ENCODE measurements around the gene LENEP.
A peak's percentile ranks its signal among the peaks of the same experiment; 100 is the strongest.
"Not testable (repeated sequence)": the region's sequence is repeated elsewhere in the genome, so short reads cannot be mapped to it uniquely, and the experiment has no call there.

- peak; percentile 72 for TF ChIP-seq CTCF (conservative IDR thresholded peaks at IDR 0.05)
- TF ChIP-seq ZFX (IDR thresholded peaks at IDR 0.05): not testable (repeated sequence)
Measured at GRCh38 chr1:154995301-154995983, 2.1 kb downstream of the LENEP start.

Data from C4-2B (cell line).